Progenitor cell of endocrine pancreas (in vitro differentiated cells): Measurements from ENCODE around the gene PSORS1C1. TPM values are rescaled to one million over a fixed set of nuclear protein-coding genes. Genes with fewer than 3 reads are reported as not detected.

ENCODE experiments used
- DNase-seq: peaks from one replicate; pipeline ENCODE4 v3.0.0; 2021; ENCODE audit warnings: low spot score; ENCODE audit not compliant: unreplicated experiment
- H3K27ac Mint-ChIP-seq: 2 replicates; pipeline ENCODE4 v1.8.0; 2021; ENCODE audit warnings: mild to moderate bottlenecking, moderate library complexity, mixed read lengths
- H3K27me3 Mint-ChIP-seq: 2 replicates; pipeline ENCODE4 v1.8.0; 2021; ENCODE audit warnings: mixed read lengths
- H3K36me3 Mint-ChIP-seq: 2 replicates; pipeline ENCODE4 v1.8.0; 2022; ENCODE audit warnings: mixed read lengths; ENCODE audit not compliant: insufficient read depth
- H3K4me1 Mint-ChIP-seq: 2 replicates; pipeline ENCODE4 v1.8.0; 2021; ENCODE audit warnings: low read depth, mixed read lengths
- H3K4me3 Mint-ChIP-seq: 2 replicates; pipeline ENCODE4 v1.8.0; 2021; ENCODE audit warnings: low read depth, mild to moderate bottlenecking, moderate library complexity, mixed read lengths
- H3K9me3 Mint-ChIP-seq: 2 replicates; pipeline ENCODE4 v1.8.0; 2021; ENCODE audit warnings: low read depth, mixed read lengths
- total RNA-seq: library from RNA; stranded (reverse); gene quantifications from 2 replicates; pipeline ENCODE4 v1.2.1, GENCODE V29; 2021
- TF ChIP-seq, protein P1 (sequence below): fragments of 200-600 bp; sonication (generic); IDR thresholded peaks from one replicate; pipeline ENCODE4 v1.5.0; 2021; ENCODE audit warnings: antibody characterized with exemption, mild to moderate bottlenecking; ENCODE audit not compliant: unreplicated experiment

Gene PSORS1C1
- total RNA-seq, 1 donor from 2014 or later: not detected

DNA sequence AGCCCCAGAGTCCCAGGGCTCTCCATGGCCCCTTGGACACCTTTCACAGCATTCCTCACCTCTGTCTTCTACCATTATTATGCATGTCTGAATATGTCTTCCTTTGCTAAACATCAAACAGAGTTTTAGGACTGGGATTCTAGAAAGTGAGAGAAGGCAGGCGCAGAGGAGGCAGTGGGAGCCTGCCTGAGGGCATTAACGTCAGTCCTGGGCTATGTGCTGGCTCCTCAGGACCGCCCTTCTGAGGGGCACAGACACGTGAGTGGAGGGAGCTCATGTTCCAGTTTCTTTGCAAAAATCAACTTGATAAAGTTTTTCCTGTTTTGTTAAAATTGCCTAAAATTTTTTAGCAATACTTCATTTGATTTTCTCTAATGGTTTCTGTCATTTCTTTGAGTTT lies 40.2 kb upstream of the PSORS1C1 start:
- TF ChIP-seq, protein P1, sequence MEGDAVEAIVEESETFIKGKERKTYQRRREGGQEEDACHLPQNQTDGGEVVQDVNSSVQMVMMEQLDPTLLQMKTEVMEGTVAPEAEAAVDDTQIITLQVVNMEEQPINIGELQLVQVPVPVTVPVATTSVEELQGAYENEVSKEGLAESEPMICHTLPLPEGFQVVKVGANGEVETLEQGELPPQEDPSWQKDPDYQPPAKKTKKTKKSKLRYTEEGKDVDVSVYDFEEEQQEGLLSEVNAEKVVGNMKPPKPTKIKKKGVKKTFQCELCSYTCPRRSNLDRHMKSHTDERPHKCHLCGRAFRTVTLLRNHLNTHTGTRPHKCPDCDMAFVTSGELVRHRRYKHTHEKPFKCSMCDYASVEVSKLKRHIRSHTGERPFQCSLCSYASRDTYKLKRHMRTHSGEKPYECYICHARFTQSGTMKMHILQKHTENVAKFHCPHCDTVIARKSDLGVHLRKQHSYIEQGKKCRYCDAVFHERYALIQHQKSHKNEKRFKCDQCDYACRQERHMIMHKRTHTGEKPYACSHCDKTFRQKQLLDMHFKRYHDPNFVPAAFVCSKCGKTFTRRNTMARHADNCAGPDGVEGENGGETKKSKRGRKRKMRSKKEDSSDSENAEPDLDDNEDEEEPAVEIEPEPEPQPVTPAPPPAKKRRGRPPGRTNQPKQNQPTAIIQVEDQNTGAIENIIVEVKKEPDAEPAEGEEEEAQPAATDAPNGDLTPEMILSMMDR: no peak
- Mint-ChIP-seq H3K4me1 (no peaks in the 10 kb centered on the region), H3K27me3 (no peaks in the 10 kb centered on the region), H3K36me3 (no peaks in the 10 kb centered on the region), H3K27ac (no peak overlapping the region), H3K9me3 (no peaks in the 10 kb centered on the region), H3K4me3 (no peak overlapping the region)
- no peak for DNase-seq

DNA sequence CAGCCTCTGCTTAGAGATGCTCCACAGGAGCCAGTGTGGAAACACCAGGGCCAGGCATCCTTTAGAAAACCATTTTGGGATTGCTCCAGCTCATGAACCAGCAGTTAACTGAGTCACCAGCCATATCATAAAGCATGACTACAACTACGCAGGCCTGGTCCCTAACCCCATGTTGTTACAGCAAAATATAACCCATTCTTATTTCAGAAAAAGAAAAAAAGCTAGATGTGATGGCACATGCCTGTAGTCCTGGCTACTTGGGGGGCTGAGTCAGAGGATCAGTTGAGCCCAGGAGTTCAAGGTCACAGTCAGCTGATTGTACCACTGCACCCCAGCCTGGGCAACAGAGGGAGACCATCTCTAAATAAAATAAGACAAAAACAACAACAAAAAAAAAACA lies 39.1 kb upstream of the PSORS1C1 start:
- H3K9me3 Mint-ChIP-seq: no peaks in the 10 kb centered on the region
- DNase-seq: no peak
- no peaks in the 10 kb centered on the region for H3K4me1 Mint-ChIP-seq
- TF ChIP-seq, protein P1: no peak
- H3K27ac Mint-ChIP-seq: no peak overlapping the region
- H3K36me3 Mint-ChIP-seq: no peaks in the 10 kb centered on the region
- H3K27me3 Mint-ChIP-seq: peaks cover 4% of the 10 kb centered on the region
- H3K4me3 Mint-ChIP-seq: no peak overlapping the region

DNA sequence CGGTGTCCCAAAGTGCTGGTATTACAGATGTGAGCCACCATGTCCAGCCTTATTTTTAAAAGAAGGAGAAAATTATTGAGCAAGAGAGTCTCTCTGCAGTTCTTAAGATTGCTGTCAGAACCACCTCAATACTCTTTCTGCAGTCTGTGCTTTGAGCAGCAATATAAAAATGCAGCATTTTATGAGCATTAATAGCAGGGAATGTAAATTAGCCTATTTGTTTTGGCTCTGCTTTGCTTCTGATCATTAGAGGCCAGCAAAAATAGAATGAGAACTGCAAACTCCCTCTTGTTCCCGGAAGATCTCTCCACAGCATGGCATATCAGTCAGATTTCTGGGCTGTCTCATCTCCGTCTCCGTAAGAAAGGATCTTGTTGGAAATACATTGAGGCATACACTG lies 38.0 kb upstream of the PSORS1C1 start:
- Mint-ChIP-seq H3K4me3 (no peak overlapping the region), H3K27me3 (peaks cover 4% of the 10 kb centered on the region), H3K36me3 (no peaks in the 10 kb centered on the region), H3K4me1 (no peaks in the 10 kb centered on the region), H3K9me3 (no peaks in the 10 kb centered on the region), H3K27ac (no peak overlapping the region)
- DNase-seq: no peak
- TF ChIP-seq, protein P1: no peak

DNA sequence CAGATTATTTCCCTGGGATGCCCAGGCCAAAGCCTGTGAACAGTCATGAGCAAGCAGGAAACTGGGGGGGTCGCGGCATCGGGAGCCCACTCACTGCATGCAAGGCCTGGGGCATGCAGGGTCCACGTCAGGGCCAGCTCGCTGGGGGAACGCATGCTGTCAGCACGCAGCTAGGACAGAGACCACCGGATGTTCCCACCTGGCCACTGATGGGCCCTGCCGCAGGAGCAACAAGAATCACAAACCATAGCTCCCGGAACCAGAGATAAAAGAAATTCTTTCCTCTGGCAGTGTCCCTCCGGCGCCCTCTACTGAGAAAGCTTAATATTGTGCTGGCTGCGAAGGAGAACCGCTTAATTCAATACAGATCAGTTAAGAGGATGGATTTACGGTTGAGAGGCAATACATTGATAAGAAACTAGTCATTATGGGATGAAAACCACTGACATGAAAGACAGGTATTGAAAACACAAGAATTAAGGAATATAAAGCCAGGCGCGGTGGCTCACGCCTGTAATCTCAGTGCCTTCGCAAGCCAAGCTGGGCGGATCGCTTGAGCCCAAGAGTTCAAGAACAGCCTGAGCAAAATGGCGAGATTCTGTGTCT lies 34.8 kb upstream of the PSORS1C1 start:
- DNase-seq: peak; percentile 47
- H3K27ac Mint-ChIP-seq: no peak overlapping the region

DNA sequence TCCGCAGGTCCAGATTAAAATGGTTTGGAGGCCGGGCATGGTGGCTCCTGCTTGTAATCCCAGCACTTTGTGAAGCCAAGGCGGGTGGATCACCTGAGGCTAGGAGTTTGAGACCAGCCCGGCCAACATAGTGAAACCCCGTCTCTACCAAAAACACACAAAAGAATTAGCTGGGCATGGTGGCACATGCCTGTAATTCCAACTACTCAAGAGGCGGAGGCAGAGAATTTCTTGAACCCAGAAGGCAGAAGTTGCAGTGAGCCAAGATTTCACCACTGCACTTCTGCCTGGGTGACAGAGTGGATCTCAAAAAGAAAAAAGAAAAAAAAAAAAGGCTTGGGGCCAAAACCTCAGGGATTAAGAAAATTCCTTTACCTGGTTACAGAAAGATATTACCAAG lies 32.7 kb upstream of the PSORS1C1 start:
- TF ChIP-seq, protein P1: no peak
- H3K27ac Mint-ChIP-seq: no peak overlapping the region
- H3K9me3 Mint-ChIP-seq: no peaks in the 10 kb centered on the region
- peaks cover 15% of the 10 kb centered on the region for H3K27me3 Mint-ChIP-seq
- no peaks in the 10 kb centered on the region for H3K36me3 Mint-ChIP-seq
- DNase-seq: no peak
- no peak overlapping the region for H3K4me3 Mint-ChIP-seq
- no peaks in the 10 kb centered on the region for H3K4me1 Mint-ChIP-seq

More for the DNA sequence above, 34.8 kb upstream of the PSORS1C1 start:
- H3K27me3 Mint-ChIP-seq: peaks cover 5% of the 10 kb centered on the region
- no peaks in the 10 kb centered on the region for H3K36me3 Mint-ChIP-seq
- H3K4me1 Mint-ChIP-seq: no peaks in the 10 kb centered on the region
- TF ChIP-seq, protein P1: peak; percentile 79
- H3K9me3 Mint-ChIP-seq: no peaks in the 10 kb centered on the region
- H3K4me3 Mint-ChIP-seq: no peak overlapping the region
